ENCODE measurements around the gene DRD3.

The DRD3 gene

DNA sequence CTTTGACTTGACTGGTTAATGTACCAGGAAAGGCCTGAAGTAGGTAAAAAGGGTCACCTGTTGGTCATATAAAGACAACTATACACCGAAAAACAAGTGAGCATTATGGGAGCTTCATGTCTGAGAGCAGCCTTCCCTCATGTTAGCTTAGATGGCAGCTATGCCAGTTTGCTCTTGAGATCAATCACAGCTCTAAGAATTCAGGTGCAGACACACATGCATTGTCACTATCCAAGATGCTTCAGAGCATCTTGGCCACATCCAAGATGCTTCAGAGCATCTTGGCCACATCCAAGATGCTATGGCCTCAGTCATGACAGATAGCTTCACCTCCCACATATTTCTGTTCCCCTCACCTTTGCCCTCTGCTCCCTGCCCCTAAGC is 43.0 kb upstream of the DRD3 start:
- 90% methylated on average over 1 of the region's 1 CpG for WGBS
- Histone ChIP-seq H3K4me3 (ENCODE audit: insufficient read depth in 1 of 2, low read depth in 1 of 2, low read length in 2 of 2) (no peak overlapping the region), H3K23ac (ENCODE audit: low read length in 2 of 2) (no peak overlapping the region)

DNA sequence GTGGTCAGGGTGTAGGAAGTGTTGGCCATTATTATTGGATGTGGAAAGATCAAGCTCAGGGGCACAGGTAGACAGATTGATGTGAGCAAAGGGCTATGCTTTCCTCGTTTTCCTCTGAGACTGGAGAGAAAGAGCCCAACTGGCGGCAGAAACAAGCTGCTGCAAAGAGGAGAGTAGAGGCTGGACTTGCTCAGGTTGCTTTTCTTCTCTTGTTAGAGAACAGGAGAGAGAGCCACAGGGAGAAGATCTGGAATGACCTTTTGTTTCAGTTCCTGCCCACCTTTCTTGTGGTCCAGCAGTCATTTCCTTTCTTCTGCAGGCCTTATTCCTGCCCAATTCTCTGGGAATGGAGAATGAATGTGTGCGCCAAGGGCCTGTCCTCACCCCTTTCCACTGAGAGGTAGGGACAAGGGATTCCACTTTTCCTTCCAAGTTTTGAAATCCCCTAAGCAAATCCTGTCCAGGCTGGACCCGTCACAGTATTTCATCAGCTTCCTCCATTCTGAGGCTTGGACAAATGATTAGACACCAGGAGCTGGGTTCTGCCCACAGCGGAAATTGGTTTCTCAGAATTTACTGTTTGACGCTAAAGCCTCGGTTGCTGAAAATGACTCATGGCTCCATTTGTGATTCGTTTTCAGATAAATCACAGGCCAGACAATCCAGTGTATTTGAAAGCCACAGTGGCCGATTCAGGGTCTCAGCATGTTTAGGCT is 42.5 kb upstream of the DRD3 start:
- Histone ChIP-seq H3K4me3 (ENCODE audit: insufficient read depth in 1 of 2, low read depth in 1 of 2, low read length in 2 of 2) (no peak overlapping the region), H2BK15ac (ENCODE audit: low read depth, poor library complexity, severe bottlenecking) (no peak overlapping the region), H3K18ac (ENCODE audit: low read depth in 1 of 2, low read length in 2 of 2) (no peak overlapping the region), H2AFZ (ENCODE audit: low read depth, low read length) (no peak overlapping the region), H3K27ac (ENCODE audit: low read length, poor library complexity, severe bottlenecking) (no peak overlapping the region), H3K23ac (ENCODE audit: low read length in 2 of 2) (no peak overlapping the region), H4K91ac (ENCODE audit: low read length) (no peak overlapping the region), H3K9ac (ENCODE audit: low read length) (no peak overlapping the region), H3K79me1 (replicated peaks; ENCODE audit: low read length, poor library complexity, severe bottlenecking) (no peaks in the 10 kb centered on the region), H2BK120ac (ENCODE audit: low read depth, low read length) (no peak overlapping the region), H3K27me3 (ENCODE audit: control insufficient read depth in 1 of 2, insufficient read depth in 1 of 2, low read length in 2 of 2) (no peaks in the 10 kb centered on the region), H3K4ac (ENCODE audit: low read depth in 1 of 2, low read length in 2 of 2) (no peak overlapping the region), H2BK5ac (ENCODE audit: low read depth, low read length, poor library complexity, severe bottlenecking) (no peak overlapping the region), H2AK5ac (ENCODE audit: low read length, severe bottlenecking) (no peak overlapping the region), H3K4me1 (ENCODE audit: control insufficient read depth, insufficient read depth, low read depth, low read length) (peaks cover 7% of the 10 kb centered on the region), H3K14ac (ENCODE audit: low read length in 2 of 2) (no peak overlapping the region), H3K36me3 (ENCODE audit: control insufficient read depth in 1 of 2, insufficient read depth in 2 of 2, low read depth in 1 of 2, low read length in 2 of 2) (no peaks in the 10 kb centered on the region), H4K8ac (ENCODE audit: low read length) (no peak overlapping the region), H3K4me2 (ENCODE audit: low read length, poor library complexity, severe bottlenecking) (no peak overlapping the region), H3K9me3 (ENCODE audit: control insufficient read depth, low read length) (peaks cover 15% of the 10 kb centered on the region), H2BK12ac (ENCODE audit: low read length in 2 of 2) (no peak overlapping the region)
- 85% methylated on average over 9 of the region's 9 CpGs for WGBS
- no peak for DNase-seq

More for the DNA sequence above, 43.0 kb upstream of the DRD3 start:
- Histone ChIP-seq H3K4me1 (ENCODE audit: control insufficient read depth, insufficient read depth, low read depth, low read length) (peaks cover 4% of the 10 kb centered on the region), H3K9me3 (ENCODE audit: control insufficient read depth, low read length) (peaks cover 15% of the 10 kb centered on the region), H4K8ac (ENCODE audit: low read length) (no peak overlapping the region), H2AK5ac (ENCODE audit: low read length, severe bottlenecking) (no peak overlapping the region), H3K36me3 (ENCODE audit: control insufficient read depth in 1 of 2, insufficient read depth in 2 of 2, low read depth in 1 of 2, low read length in 2 of 2) (no peaks in the 10 kb centered on the region), H3K9ac (ENCODE audit: low read length) (no peak overlapping the region), H2BK120ac (ENCODE audit: low read depth, low read length) (no peak overlapping the region), H3K27ac (ENCODE audit: low read length, poor library complexity, severe bottlenecking) (no peak overlapping the region), H2BK12ac (ENCODE audit: low read length in 2 of 2) (no peak overlapping the region), H3K79me1 (replicated peaks; ENCODE audit: low read length, poor library complexity, severe bottlenecking) (no peaks in the 10 kb centered on the region), H3K18ac (ENCODE audit: low read depth in 1 of 2, low read length in 2 of 2) (no peak overlapping the region), H2BK5ac (ENCODE audit: low read depth, low read length, poor library complexity, severe bottlenecking) (no peak overlapping the region), H3K14ac (ENCODE audit: low read length in 2 of 2) (no peak overlapping the region), H2AFZ (ENCODE audit: low read depth, low read length) (no peak overlapping the region), H2BK15ac (ENCODE audit: low read depth, poor library complexity, severe bottlenecking) (no peak overlapping the region), H4K91ac (ENCODE audit: low read length) (no peak overlapping the region), H3K4me2 (ENCODE audit: low read length, poor library complexity, severe bottlenecking) (no peak overlapping the region), H3K4ac (ENCODE audit: low read depth in 1 of 2, low read length in 2 of 2) (no peak overlapping the region), H3K27me3 (ENCODE audit: control insufficient read depth in 1 of 2, insufficient read depth in 1 of 2, low read length in 2 of 2) (no peaks in the 10 kb centered on the region)
- no peak for DNase-seq

DNA sequence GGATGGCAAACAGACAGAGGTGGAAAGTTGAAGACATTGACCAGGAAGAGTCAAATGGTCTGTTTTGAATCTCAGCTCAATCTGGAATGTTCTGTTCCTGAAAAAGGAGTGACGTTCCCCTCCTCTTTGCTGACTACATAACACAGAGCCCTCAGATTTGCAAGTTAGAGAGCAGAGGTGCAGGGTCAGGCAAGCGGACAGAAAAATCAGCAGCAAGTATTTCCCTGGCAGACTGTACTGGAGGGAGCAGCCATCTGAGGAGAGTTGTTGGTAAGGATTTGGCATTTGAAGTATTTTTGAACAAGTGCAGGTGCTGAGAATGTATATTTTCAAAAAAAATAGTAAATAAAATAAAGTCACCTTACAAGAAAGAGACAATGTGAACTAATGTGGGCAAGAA is 40.9 kb upstream of the DRD3 start:
- no peak overlapping the region for H2BK120ac ChIP-seq (ENCODE audit: low read depth, low read length)
- no peak overlapping the region for H2BK15ac ChIP-seq (ENCODE audit: low read depth, poor library complexity, severe bottlenecking)
- no peak overlapping the region for H3K4ac ChIP-seq (ENCODE audit: low read depth in 1 of 2, low read length in 2 of 2)
- H3K23ac ChIP-seq (ENCODE audit: low read length in 2 of 2) = no peak overlapping the region
- no peaks in the 10 kb centered on the region for H3K27me3 ChIP-seq (ENCODE audit: control insufficient read depth in 1 of 2, insufficient read depth in 1 of 2, low read length in 2 of 2)
- no peaks in the 10 kb centered on the region for H3K79me1 ChIP-seq (replicated peaks; ENCODE audit: low read length, poor library complexity, severe bottlenecking)
- peaks cover 6% of the 10 kb centered on the region for H3K9me3 ChIP-seq (ENCODE audit: control insufficient read depth, low read length)
- no peak overlapping the region for H3K14ac ChIP-seq (ENCODE audit: low read length in 2 of 2)
- DNase-seq = no peak
- no peak overlapping the region for H4K91ac ChIP-seq (ENCODE audit: low read length)
- no peak overlapping the region for H3K18ac ChIP-seq (ENCODE audit: low read depth in 1 of 2, low read length in 2 of 2)
- H2BK12ac ChIP-seq (ENCODE audit: low read length in 2 of 2) = no peak overlapping the region
- no peak overlapping the region for H2AFZ ChIP-seq (ENCODE audit: low read depth, low read length)
- no peak overlapping the region for H3K4me3 ChIP-seq (ENCODE audit: insufficient read depth in 1 of 2, low read depth in 1 of 2, low read length in 2 of 2)
- peaks cover 7% of the 10 kb centered on the region for H3K4me1 ChIP-seq (ENCODE audit: control insufficient read depth, insufficient read depth, low read depth, low read length)
- H2AK5ac ChIP-seq (ENCODE audit: low read length, severe bottlenecking) = no peak overlapping the region
- 81% methylated on average over 2 of the region's 2 CpGs for WGBS
- H3K36me3 ChIP-seq (ENCODE audit: control insufficient read depth in 1 of 2, insufficient read depth in 2 of 2, low read depth in 1 of 2, low read length in 2 of 2) = no peaks in the 10 kb centered on the region
- no peak overlapping the region for H2BK5ac ChIP-seq (ENCODE audit: low read depth, low read length, poor library complexity, severe bottlenecking)
- no peak overlapping the region for H3K4me2 ChIP-seq (ENCODE audit: low read length, poor library complexity, severe bottlenecking)
- no peak overlapping the region for H3K9ac ChIP-seq (ENCODE audit: low read length)
- no peak overlapping the region for H3K27ac ChIP-seq (ENCODE audit: low read length, poor library complexity, severe bottlenecking)
- no peak overlapping the region for H4K8ac ChIP-seq (ENCODE audit: low read length)

DNA sequence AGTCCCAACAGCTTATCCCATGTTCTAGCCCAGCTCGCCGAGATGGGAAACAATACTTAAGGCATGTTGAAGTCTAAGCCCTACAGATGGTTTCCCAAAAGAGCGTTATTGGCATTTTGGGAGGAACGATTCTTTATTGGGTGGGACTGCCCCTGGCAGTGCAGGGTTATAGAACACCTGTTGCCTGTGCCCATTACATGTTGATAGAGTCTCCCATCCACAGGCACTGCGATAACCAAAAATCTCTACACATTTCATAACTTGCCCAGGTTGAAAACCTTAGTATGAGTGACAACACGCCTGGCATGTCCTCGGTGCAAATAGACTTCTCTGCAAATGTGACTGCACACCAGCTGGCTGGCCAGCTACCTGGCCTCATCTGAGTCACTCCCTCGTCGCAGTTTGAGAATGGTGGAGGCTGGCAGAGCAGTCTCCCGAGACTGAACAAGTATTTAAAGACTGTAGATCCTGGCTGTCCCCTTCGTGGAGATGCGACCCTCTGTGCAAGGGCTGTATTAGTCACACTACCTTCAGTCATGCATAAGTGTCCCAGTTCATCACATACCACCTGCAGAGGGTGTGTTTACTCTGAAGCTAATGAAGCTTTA is 39.8 kb upstream of the DRD3 start:
- no peak overlapping the region for H3K27ac ChIP-seq (ENCODE audit: low read length, poor library complexity, severe bottlenecking)
- peaks cover 9% of the 10 kb centered on the region for H3K4me1 ChIP-seq (ENCODE audit: control insufficient read depth, insufficient read depth, low read depth, low read length)
- no peak overlapping the region for H3K4ac ChIP-seq (ENCODE audit: low read depth in 1 of 2, low read length in 2 of 2)
- H2BK120ac ChIP-seq (ENCODE audit: low read depth, low read length) = no peak overlapping the region
- no peak overlapping the region for H2AK5ac ChIP-seq (ENCODE audit: low read length, severe bottlenecking)
- H2BK15ac ChIP-seq (ENCODE audit: low read depth, poor library complexity, severe bottlenecking) = no peak overlapping the region
- no peak overlapping the region for H4K91ac ChIP-seq (ENCODE audit: low read length)
- no peak overlapping the region for H3K9ac ChIP-seq (ENCODE audit: low read length)
- H3K79me1 ChIP-seq (replicated peaks; ENCODE audit: low read length, poor library complexity, severe bottlenecking) = no peaks in the 10 kb centered on the region
- no peak overlapping the region for H2BK5ac ChIP-seq (ENCODE audit: low read depth, low read length, poor library complexity, severe bottlenecking)
- no peak overlapping the region for H4K8ac ChIP-seq (ENCODE audit: low read length)
- WGBS = 83% methylated on average over 12 of the region's 12 CpGs
- DNase-seq = no peak
- H3K36me3 ChIP-seq (ENCODE audit: control insufficient read depth in 1 of 2, insufficient read depth in 2 of 2, low read depth in 1 of 2, low read length in 2 of 2) = no peaks in the 10 kb centered on the region
- no peak overlapping the region for H2BK12ac ChIP-seq (ENCODE audit: low read length in 2 of 2)
- no peaks in the 10 kb centered on the region for H3K27me3 ChIP-seq (ENCODE audit: control insufficient read depth in 1 of 2, insufficient read depth in 1 of 2, low read length in 2 of 2)
- H3K4me3 ChIP-seq (ENCODE audit: insufficient read depth in 1 of 2, low read depth in 1 of 2, low read length in 2 of 2) = no peak overlapping the region
- H2AFZ ChIP-seq (ENCODE audit: low read depth, low read length) = no peak overlapping the region
- H3K4me2 ChIP-seq (ENCODE audit: low read length, poor library complexity, severe bottlenecking) = no peak overlapping the region
- no peaks in the 10 kb centered on the region for H3K9me3 ChIP-seq (ENCODE audit: control insufficient read depth, low read length)
- H3K23ac ChIP-seq (ENCODE audit: low read length in 2 of 2) = no peak overlapping the region
- H3K14ac ChIP-seq (ENCODE audit: low read length in 2 of 2) = no peak overlapping the region
- no peak overlapping the region for H3K18ac ChIP-seq (ENCODE audit: low read depth in 1 of 2, low read length in 2 of 2)
